ENCODE results near the gene CBX7.
"Not testable (repeated sequence)": the region's sequence is repeated elsewhere in the genome, so short reads cannot be mapped to it uniquely, and the experiment has no call there.

CBX7 gene

DNA sequence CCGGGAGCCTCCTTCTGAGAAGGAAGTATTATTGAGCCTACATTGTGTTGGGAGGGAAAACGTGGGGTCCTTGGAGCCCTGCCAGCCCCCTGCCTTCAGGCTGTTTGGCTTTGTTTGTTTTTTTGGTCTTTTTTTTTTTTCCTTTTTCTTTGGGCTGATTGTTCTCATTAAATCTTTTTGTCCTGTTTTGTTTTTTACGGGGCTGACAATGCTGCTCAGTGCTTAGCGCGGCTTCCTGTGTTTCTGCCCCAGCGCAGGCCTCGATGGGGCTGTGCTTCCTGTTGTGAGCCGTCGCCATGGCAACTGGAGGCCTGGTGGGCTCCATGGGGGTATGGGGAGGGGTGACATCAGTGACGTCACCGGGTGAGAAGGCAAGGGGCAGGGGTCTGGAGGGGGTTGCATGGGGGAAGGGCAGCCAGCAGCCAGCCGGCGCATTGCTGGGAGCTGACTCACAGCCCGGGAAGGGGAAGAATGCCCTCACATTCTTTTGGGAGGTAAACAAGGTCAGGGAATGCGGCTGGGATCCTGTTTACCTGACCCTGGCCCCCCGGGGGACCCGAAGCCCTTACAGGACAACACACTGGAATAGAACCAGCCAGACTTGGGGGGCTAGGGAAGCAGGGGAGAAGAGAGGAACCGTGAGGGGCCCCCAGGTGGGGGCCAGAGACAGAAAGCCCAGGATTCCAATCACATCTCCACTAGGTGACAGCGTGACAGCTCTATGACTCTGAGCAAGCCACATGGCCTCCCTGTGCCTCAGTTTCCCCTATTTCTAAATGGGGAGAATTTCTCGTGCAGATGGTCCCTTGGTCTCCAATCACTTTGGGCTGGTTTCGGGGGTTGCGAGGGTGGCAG lies 22.2 kb upstream of the CBX7 start:
- peak; percentile 74 to 75 for DNase-seq (ENCODE audit: low read depth in 2 of 2)

DNA sequence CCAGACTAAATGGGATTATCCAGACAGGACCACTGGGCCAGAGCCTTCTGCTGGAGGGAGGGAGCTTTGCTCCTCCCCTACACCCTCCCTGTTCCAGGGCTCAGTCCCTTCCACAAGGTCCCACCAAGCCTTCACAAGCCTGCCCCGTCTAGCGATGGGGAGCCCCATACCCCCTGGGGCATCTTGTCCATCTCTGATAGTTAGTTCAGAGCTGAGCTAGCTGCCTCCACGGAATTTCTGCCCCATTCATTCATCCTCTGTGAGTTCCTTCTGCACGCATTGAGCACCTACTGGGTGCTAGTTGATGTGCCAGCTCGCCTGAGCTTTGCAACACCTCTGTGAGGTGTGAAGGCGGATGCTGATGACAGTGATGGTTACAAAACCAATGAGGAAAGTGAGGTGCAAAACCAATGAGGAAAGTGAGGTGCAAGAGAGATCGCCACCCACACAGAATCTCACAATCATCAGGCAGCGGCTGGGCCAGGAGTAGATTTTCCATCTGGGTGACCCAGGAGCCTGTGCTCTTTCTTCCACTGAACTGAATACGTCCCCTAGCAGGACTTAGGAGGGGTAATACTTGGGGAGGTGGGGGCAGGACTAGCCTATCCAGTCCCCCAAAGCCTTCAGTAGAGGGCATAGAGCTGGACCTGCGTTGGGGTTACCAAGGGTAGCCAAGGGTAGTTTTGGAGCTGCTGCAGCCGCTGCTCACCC lies 21.5 kb upstream of the CBX7 start:
- no peak for DNase-seq (ENCODE audit: low read depth in 2 of 2)

DNA sequence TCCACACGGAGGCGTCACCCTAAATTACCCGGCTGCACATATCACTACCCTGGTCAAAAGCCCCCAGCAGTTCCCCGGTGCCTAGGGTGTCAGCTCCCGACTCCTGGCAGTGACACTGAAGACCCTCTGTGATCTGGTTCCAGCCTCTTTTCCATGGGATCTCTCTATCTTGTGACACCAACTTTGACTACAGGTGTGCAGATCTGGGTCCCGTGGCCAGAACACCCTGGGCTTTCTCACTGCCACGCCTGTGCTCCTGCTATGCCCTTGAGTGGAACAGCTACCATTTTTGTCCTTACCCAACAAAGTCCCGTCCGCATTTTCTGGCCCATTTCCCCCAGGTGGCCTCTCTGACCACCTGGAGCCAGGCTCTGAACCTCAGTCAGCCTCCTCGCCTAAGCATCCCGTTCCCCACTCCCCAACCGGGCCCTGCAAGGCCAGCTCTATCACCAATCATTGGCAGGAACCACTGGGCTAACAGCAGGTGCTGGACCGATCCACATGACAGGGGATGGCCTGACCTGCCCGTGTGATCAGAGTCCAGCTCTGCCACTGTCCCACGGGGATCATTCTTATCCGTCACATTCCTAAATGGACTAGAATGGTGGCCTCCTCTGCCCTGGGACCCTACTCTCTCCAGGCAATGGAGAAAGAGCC lies 20.7 kb upstream of the CBX7 start:
- DNase-seq (ENCODE audit: low read depth in 2 of 2), result no peak

DNA sequence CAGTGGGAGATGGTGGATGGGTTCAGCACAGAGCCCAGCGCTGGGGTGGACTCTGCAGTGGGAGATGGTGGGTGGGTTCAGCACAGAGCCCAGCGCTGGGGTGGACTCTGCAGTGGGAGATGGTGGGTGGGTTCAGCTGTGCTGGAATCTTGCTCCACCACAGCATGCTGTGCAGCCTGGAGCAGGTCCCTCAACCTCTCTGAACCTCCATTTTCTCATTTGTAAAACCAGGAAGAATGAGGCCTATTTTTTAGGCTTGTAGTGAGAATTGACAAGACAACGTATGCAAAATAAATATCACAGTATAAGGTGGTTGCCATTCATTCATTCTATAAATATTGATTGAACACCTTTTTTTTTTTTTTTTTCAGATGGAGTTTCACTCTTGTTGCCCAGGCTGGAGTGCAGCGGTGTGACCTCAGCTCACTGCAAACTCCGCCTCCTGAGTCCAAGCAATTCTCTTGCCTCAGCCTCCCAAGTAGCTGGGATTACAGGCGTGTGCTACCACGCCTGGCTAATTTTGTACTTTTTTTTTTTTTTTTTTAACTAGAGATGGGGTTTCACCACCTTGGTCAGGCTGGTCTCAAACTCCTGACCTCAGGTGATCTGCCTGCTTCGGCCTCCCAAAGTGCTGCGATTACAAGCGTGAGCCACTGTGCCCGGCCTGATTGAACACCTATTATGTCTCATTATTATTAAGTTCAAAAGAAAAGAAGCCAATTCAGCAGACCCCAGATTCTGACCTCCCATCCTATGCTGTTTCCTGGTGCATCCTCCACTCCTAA lies 20.0 kb upstream of the CBX7 start:
- not testable (repeated sequence) for DNase-seq (ENCODE audit: low read depth in 2 of 2)

DNA sequence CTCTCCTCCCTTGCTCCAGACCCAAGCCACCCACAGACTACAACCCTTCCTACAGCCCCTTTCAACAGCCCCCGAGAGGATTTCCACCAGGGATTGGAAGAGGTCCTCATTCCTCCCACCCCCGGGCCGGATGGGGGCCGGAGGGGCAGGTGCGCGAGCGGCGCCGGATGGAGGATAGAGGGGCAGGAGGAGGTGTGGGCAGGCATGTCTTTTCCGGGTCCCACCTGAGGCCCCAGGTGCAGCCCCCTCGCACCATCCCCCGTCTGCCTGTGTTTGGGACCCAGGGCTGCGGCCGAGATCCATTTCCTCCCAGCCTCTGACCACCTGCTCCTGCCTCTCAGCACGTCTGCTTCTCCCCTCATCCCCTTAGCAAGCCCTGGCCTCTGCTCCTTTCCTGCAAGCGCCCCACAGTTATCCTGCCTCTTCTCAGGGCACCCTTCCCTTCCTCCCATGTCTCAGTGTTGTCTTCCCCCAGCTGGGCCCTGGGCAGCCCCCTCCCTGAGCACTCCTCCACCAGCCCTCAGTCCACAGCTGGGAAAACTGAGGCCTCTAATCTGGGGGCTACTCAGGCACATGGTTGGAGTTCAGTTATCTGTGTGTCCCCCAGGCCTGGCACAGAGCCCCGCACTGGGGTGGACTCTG lies 19.3 kb upstream of the CBX7 start:
- no peak for DNase-seq (ENCODE audit: low read depth in 2 of 2)

DNA sequence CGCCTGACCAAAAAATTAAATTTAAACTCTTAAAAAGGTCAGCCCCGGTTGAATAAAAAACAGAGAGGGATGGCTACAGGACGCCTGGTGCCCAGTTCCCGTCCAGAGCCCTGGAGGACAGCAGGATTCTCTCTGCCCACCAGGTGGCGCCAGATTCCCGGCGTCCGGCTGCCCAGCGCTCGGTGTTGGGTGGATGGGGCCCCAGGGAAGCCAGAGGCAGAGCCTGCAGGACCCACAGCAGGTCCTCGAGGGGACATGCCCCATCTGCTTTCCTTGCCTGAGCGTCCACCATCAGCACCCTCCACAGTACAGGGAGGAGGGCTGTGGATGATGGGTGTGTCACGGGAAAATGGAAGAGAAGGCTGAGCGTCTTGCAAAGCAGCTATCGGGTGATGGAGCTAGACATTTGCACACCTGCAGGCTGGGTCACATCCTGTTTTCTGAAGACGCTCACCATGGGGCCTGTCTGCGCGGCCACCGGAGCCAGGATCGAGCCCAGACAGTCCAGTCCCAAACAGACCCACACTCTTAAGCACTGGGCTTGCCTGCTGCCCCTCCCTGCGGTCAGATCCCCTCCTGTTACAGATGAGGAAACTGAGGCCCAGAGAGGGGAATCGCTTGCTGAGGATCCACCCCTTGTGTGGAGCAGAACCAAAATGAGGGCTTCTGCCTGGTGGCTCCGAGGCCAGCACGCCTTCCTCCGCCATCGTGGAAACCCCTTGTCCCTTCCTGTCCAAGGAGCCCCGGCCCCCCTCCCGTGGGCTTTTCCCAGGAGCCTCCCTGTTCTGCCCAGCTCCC lies 18.5 kb upstream of the CBX7 start:
- DNase-seq (ENCODE audit: low read depth in 2 of 2), result peak in 1 of 2 experiments; percentile 24

DNA sequence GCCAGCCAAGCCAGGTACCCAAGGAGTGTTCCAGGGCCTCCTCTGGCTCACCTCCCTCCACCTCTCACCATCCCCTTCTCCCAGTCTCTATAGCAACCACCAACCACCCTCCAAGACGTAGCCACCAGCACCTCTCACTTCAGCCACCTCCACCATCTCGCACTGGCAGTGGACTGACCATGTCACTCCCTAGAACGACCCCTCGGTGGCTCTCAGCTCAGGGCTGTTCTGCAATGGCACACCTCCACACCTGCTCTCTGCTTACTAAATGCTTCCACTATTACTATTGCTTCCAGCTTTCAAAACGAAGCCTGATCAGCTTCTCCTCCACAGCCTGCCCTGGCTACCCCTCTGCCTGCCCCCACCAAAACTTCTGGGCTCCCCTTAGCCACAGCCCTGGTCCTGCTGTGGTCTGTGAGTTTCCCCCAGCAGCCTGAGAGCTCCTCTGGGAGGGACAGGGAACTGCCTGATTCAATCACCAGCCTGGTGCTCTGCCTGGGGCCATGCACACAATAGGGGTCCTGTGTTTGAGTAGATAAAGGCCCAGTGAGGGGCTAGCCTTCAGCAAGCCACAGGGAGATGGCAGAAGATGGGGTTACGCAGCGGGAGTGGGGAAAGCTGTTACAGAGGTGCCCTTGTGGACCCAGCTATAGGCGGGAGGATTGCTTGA lies 17.5 kb upstream of the CBX7 start:
- DNase-seq (ENCODE audit: low read depth in 2 of 2), result no peak

DNA sequence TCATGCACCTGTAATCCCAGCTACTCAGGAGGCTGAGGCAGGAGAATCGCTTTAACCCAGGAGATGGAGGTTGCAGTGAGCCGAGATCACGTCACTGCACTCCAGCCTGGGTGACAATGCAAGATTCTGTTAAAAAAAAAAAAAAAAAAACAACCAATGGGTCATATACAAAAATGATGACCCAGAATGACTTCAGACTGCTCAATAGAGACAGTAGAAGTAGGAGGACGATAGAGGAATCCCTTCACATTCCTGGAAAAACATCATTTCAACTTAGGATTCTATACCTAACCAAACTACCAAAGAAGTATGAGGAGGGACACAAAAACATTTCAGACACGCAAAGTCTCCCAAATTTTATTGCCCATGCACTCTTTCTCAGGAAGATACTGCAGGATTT lies 14.1 kb upstream of the CBX7 start:
- no peak for DNase-seq (ENCODE audit: low read depth in 2 of 2)

DNA sequence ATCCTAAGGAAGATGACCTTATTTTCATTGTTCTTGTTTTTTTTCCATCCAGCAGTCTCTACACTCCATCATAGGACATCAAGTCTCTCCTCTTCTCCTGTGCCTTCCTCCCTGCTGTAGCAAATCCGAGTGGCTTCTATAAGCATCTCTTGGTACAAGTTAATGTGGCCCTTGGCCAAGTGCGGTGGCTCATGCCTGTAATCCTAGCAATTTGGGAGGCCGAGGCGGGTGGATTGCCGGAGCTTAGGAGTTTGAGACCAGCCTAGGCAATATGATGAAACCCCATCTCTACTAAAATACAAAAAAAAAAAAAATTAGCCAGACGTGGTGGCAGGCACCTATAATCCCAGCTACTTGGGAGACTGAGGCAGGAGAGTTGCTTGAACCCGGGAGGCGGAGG lies 3.6 kb upstream of the CBX7 start:
- DNase-seq (ENCODE audit: low read depth in 2 of 2), result not testable (repeated sequence)

DNA sequence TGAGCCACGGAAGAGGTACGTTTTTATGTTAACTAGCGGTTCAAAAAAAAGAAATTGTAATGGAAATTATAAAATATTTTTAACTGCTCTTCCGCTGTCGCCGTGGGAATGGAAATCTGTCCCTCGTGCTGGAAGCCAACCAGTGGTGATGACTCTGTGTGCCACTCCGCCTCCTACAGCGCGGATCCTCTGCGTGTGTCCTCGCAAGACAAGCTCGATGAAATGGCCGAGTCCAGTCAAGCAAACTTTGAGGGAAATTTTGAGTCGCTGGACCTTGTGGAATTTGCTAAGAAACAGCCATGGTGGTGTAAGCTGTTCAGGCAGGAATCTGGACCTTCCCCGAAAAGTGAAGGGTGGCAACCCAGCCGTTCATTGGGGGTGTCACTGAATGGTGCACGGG lies 2.9 kb upstream of the CBX7 start:
- DNase-seq (ENCODE audit: low read depth in 2 of 2), result no peak

DNA sequence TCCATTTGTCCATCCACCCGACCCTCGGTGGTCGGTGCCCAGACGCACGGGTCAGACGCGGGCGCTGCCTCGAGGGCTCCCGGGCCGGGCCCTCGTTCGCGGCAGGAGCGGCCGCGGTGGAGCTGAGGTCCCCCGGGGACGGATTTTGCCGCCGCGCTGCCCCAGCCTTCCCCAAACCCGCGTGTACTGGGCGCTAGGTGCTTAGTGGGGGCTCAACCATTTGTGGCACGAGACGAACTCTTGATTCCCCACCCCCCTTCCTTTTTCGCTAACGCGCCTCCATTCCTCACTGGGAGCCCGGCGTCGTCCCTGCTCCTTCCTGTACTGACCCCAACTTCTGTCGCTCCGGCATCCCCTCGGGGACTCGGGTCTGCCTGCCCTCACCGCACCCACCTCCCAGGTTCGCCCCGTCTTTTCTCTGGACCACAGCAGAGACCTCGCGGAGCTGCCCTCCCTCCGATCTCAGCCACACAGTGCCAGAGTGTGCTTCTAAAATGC lies 789 bp upstream of the CBX7 start:
- DNase-seq (ENCODE audit: low read depth in 2 of 2), result no peak

DNA sequence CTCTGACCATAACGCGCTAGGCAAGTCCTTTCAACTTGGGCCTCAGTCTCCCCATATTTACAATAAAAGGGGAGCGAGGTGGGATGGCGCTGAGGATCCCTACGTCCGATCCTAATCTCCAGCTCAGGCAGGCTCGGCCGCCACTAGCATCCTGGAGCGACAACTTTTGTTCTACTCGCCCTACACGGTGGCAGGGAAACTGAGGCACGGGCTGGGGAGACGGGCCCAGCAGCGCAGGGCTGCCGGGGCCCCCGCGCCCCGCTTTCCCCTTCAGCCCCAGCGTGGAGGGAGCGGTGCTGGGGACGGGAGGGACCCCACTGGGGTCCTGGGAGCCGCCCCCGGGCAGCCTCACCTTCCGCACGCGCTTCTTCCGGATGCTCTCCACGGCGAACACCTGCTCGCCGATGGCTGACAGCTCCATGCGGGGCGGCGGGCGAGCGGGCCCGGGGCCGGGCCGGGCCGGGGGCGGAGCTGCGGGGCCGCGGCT lies 413 bp downstream of the CBX7 start:
- DNase-seq (ENCODE audit: low read depth in 2 of 2), result no peak

DNA sequence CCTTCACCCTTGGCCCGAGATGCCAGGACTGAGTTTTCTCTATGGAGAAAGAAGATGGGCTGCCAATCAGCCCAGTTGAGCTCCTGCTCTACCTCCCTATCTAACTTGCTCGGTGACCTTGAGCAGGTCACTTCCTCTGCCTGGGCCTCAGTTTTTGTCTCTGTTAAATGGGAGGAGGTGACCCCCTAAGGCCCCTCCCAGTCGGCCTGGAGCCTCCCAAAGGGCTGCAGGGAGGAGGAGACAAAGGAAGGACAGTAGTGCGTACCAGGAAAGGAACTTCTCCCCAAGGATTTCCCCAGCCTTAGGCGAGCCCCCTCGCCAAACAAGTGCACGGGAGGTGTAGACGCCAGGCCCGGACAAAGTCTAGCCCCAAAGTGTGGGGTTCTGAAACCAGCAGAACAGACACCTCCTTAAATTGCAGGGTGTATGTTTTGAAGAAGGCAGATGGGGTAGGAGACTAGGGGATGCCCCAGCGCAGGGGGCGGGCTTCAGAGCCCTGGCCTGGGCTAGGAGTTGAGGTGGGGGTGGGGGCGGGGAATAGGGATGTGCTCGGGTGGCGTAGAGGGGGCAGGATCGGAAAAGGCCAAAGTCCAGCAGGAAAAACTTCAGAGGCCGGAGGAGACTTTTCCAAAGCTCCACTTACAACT lies 1.0 kb downstream of the CBX7 start:
- no peak for DNase-seq (ENCODE audit: low read depth in 2 of 2)

DNA sequence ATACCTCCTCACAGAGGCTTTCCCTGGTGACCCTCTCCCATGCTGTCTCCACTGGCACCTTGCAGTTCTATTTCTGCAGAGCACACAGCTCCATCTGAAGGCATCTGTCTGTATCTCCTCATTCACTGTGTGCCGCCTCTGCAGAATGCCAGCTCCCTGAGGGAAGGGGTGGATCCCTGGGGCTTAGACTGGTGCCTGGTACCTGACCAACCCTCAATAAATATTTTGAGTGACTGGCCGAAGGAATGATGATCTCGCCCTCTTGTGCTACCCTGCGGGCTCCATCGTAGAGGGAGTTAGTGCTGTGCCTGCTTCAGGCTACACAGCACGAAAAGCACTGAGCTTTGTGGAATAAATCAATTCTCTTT lies 1.6 kb downstream of the CBX7 start:
- no peak for DNase-seq (ENCODE audit: low read depth in 2 of 2)

DNA sequence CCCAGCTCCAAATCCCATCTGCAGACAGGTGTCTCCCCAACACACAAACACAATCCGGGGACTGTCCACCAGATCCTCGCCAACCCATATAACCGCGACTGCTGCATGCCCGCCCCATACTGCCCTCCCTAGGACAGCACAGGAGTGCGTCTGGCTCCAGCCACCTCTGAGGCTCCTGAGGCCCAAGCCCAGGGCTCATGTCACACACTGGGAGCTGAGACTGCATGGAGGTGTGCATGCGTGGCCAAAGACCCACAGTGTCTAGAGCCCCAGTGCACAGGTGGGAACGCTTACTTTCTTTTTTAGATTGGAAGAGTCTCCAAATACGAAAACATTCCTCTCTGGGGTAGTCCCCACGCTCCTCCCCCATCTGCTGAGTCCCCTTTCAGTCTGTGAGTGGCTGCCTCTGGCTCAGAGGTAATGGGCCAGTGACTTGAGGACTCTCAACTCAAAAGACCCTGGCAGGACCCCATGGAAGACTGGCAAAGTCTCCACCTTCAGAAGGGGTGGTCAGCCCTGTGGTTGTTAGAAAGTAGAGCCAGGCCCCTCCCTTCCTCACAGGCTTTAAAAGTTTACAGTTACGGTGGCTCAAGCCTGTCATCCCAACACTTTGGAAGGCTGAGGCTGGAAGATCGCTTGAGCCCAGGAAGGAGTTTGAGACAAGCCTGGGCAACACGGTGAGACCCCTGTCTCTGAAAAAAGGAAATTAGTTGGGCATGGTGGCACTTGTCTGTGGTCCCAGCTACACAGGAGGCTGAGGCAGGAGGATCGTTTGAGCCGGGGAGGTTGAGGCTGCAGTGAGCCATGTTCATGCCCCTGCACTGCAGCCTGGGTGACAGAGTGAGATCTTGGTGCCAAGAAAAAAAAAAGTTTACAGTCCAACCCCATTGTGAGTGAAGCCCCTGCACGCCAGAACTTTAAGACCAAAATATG lies 2.3 kb downstream of the CBX7 start:
- DNase-seq (ENCODE audit: low read depth in 2 of 2), result no peak

DNA sequence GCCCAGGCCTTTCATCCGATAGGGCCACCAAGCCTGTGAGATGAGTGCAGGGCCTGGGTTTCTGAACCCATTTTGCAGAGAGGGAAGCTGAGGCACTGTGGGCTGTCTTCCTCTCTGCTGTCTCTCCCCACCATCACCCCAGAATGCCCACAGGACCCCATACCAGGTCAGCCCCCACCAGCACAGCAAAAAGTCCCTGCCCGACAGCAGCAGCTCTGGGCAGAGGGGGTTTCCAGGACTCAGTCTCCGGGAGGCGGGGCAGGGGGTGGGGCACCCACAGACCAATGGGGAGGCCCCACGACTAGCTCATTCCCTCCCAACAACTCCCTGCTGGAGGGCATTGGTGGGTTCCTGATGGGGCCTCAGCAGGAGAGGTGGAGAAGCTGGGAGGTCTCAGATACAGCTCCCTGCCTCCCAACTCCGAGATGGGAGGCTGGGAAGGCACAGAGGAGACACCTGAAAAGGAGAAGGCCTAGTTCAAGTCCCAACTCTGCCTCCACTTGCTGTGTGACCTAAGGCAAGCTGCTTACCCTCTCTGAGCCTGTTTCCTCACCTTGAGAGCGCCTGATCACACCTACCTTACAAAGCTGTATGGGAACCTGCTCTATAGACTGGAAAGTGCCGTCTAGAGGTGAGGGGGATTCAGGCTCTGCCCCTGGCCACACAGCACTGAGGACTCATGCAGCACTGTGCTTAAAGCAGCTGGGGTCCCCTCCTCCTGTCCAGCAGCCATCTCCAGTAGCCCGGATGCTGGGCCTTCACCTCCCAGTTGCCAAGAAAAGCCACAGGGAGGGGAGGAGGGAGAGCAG lies 3.5 kb downstream of the CBX7 start:
- no peak for DNase-seq (ENCODE audit: low read depth in 2 of 2)

DNA sequence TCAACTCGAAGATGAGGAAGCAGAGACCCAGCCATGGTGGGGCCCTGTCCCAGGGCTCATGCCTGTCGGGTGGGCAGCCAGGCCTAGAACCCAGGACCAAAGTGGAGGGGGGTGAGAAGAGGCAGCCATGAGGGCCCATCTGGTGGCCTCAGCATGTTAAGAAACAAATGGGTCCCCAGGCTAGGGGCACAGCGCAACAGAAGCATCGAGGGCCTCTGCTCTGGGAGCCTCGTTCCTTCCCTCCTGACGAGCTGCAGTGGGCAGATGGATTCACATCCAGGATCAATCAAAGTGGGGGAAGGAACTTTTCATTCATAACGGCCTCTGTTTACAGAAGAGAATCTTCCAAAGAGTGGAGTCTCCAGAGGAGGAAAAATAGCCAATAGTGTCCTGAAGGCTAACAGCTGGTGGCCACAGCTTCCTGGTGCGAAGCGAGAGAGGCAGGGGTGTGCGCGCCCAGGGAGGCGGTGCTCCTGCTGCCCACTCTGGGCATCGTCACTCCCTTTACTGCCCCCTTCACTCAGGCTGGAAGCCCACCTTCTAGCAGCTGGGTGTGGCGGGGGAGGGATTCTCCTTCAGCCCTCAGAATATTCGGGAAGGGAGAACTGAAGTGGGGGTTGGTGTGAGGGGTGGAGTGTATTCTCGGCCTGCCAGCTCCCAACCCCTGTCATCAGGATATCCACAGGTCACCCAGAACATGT lies 4.3 kb downstream of the CBX7 start:
- DNase-seq (ENCODE audit: low read depth in 2 of 2), result no peak

Data from fibroblast of skin of left biceps (primary cell).